ENCODE data around the gene LIX1.
"Not testable (repeated sequence)": the region's sequence is repeated elsewhere in the genome, so short reads cannot be mapped to it uniquely, and the experiment has no call there.

The LIX1 gene

DNA sequence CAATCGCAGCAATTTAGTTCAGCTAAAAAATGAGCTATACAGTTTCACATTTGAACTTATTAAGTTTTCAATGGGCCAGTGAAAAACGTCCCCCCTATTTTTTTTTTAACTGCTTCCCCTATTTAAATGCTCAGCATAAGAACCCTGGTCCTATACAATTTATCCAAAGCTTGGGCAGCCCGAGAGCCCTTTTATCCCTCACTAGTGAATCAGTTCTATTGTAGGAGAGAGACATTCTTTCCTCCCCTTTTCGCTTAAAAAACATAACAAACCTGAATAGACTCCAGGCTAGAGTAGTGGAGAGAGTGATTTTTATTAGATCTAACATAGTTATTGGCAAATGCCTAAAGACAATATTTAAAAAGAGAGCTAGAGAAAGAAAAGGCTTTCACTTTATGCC is 1.4 kb downstream of the LIX1 start:
- no peak for DNase-seq

DNA sequence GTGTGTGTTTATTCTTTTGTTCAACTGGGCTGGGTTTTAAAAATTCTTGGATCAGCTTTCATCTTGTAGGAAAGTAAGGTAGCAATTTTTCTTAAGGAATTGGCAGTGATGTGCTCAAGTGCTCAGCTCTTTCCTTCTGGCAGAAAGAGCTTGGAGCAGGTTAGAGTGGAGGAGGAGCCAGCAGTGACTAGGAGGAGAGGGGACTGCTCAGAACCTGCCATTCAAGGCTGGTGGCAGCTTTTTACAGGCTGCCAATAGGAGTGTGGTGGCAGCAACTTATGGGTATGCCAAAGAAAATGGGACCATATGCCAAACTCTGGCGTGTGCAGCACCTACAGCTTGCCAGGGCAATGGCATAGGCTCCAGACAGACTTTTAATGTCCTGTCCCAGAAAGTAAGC is 2.2 kb downstream of the LIX1 start:
- DNase-seq = not testable (repeated sequence)

DNA sequence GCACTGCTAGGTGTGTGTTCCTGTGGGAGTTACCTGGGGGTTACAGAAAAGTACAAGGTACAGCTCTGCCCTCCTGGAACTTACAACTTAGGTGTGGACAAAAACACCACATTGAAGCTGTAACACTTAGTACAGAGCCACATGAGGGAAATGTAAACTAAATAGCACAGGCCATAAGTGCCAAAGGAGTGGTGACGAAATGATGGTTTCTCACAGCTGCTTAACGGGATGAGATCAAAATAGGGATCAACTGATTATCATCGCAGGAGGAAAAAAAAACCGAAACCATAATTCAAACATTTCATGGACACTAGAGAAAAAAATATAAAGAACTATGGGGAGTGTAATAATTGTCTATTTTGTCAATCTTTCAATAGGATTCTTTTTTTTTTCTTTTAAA is 5.9 kb downstream of the LIX1 start:
- no peak for DNase-seq

DNA sequence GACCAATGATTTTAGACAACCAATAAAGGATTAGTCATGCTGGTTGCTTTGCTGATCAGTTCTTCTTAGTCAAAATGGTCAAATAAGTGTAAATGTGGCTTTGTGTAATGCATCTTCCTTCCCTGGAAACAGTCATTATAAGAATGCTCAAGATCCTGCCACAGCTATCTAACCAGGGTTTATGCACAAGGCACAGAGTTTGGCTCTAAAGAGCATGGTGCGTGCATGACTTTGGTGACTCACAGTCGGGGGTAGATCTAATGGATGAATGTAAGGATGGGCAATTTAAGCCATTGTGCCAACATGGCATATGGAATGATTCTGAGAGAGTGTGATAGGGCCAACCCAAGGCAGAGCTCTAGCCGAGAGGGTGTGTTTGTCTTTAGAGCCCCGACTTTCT is 6.5 kb downstream of the LIX1 start:
- DNase-seq = no peak

DNA sequence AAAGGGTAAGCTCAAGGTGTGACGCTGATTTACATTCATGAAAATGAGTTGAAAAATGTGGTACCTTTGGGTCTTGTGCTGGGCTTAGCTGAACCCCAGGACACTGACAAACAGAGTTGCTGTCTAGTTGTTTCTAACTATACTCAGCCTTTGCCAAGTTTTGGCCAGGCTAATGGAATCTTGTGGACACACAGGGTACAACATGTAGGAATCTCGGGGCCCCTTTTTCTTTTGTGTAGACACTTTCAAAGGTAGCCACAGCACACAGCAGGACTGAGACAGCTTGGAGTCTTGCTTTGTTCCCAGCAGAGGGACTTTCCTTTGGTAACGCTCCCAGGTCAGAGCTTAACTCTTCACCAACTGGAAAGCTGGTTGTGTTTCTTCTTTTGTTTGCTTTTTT is 7.8 kb downstream of the LIX1 start:
- no peak for DNase-seq

DNA sequence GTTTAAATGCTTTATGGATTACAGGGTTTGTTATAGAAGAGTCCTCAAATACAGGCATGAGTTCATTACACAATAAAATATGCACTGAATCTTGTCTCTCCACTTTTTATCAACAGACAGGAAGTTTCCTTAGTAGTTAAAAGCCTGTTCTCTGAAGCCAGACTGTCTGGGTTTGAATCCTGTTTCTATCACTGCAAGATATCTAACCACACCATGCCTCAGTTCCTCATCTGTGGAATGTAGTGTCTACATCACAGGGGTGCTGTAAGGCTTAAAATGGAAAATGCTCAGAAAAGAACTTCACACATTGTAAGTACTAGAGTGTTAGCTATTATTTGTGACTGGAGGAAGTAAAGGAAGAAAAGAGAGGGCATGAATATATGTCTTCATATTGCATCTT is 9.3 kb downstream of the LIX1 start:
- DNase-seq = no peak

DNA sequence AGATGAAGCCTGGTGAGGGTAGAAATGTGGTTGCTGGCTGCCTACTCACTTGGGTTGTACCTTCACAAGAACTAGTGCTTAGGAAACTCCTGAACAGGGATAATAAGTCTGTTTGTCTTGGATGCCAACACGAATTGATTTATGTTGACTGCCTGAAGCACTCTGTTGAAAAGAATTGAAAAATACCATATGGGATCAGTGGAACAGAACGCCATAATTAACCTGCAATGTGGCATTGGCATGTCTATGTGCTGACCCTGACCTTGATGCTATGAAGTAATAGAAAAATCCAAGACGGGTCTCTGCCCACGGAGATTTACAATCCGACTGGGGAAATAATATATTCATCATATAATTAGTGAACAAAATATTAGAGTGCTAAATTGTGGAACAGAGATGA is 10.5 kb downstream of the LIX1 start:
- DNase-seq = no peak

DNA sequence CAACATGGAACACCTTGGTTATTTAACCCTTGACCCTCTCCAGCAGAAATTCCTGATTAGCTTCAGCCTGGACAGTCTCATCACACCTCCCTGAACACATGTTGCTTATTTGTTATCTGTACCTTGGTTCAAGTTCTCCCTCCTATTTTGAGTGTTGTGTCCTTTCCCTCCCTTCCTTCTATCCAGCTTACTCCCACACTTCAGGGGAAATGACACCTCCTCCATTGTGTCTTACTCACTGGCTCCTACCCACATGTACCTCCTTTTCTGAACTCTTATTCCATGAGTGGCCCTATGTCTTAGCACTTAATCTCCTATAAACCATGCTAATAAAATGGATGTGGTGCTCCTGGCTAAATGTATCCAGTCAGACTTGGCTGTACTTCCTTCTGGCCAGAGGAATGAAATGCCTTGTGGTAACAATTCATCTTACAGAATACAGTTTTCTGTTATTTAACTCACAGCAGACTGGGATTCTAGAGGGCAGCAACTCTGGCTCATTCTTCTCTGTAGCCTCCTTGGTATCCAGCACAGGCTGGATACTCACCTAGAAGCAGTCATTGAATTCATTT is 11.2 kb downstream of the LIX1 start:
- no peak for DNase-seq

DNA sequence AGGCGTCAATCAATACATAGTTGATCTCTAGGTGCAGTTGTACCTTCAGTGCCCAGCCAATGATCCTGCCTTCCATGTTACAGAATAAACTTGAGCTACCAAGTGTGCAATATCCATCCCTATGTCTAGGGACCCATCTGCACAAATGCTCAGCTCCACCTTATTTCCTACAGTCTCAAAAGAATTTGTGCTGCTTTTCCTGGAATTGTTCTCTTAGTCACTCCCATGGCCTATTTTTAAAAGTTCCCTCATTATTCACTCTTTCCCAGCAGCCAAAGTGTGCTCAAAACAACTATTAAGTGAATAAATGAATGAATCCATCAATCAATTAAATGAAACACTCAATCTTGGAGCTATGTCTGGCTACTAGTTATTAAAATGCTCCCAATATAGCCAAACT is 14.7 kb downstream of the LIX1 start:
- no peak for DNase-seq

DNA sequence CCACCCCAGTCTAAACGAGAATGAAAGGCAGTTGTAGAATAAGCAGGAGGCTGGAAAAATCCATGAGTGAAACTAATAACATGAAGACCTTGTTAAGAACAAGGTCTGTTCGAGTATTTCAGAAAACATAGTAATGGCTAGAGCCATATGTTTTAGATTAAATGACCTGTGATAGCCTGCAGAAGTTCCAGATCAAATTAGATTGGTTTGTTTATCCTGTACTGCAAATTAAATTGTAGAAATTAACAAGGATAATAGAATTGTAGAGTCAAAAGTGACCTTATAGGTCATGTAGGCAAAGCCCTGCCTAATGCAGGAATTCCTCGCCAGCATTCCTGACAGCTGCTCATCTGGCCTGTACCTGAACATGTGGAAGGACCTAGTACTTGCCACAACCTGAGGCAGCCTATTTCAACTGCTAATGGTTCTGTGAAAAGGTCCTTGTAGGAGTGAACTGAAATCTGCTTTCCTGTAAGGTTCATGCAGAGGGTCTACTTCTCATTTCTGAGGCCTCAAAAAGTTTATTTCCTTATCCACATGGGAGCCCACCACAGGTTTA is 17.2 kb downstream of the LIX1 start:
- no peak for DNase-seq

DNA sequence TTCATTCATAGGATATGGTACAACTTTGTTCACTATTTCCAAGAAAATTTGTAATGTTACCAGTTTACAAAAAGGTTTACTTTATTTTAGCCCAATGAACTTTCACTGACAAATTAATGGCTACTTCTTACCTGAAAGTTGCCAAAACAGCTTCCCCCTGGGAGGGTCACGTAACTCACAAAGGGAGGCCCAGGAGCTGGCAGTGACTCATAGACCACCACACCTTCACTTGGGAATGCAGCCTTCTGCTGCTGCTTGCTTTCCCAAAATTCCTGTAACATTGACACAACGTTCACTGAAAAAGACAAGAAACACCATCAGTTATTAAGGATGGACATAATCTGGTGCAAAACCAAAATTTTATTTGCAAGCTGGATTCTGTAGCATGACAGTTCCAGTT is 18.1 kb downstream of the LIX1 start:
- DNase-seq = no peak

DNA sequence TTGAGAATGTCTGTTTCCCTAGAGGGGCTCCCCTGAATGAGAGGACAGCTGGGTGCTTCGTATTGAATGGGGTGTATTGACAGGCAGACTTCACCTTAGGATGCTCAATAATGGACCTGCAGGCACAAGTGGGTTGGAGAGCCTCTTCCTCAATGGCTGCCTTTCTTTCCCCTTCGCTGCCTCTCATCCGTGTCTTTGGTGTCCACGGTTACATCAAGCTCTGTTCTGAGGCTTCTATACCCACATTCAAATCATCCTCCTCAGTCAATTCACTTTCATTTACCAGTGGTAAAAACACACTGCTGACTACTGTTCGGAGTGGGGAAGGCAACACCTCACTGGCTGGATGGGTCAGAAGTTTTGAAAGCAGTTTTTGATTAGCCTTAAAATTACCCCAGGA is 20.6 kb downstream of the LIX1 start:
- no peak for DNase-seq

DNA sequence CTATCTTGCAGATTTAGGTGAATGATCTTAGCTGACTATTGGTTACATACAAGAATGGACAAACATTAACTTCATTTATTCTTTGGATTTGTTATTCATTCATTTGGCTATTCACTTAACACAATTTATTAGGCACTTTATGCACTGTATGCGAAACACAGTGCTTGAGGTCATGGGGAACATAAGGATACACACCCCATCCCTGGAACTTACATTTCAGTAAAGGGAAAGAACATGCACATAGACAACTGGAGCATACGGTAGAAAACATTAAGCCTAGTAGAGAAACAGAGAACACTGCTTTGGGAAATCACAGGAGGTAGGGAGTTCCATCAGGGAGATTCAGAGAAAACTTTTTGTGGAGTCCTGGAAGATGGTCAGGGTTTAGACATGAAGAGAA is 22.2 kb downstream of the LIX1 start:
- no peak for DNase-seq

DNA sequence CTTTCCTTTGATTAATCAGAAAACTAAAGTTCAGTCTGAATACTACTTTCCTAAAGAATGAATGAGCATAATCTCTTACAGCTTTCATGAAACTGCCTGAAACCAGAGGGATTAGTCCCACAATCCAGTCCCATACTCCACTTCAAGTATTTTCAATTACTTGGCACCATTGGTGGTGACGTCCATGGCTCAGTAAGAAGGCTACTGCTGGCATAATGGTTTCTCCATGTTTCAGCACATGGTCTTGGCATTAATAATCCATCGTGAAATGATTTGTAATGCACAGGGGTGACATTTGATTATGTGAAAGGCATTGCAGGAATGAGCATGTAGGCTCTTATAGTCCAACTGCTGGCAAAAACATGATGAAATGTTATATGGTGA is 23.4 kb downstream of the LIX1 start:
- no peak for DNase-seq

DNA sequence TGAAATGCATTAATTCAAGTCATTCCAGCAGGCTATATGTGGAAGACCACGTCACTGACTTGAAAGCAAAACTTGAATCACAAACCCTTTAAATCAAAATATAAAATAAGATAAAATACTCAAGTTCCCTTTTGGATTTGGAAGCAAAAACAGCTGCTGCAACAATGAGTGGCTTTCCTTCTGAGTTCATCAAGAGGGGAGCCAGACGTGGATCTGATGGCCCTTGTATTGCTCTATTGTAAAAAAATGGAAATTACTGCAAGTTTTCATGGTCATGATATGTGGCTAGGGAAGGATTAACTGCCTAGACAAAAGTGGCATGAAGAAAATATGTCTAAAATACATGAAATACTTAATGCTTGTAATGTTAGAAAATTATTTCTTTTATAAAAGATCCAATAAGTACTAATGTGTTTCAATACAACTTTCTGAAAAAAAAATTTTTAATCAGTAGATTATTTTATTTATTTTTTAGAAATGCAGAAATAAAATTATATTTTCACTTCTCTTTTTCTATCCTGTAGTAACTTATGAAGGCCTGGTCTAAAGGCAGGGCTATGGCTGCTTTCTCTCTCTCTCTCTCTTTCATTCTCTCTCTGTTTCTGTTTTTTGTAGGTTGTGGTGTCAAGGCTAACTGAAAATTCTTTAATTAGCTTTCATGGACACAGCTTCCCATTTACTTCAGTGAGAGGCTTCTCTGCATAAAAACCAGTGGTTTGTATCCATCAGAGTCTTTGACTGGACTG is 24.0 kb downstream of the LIX1 start:
- DNase-seq = no peak

DNA sequence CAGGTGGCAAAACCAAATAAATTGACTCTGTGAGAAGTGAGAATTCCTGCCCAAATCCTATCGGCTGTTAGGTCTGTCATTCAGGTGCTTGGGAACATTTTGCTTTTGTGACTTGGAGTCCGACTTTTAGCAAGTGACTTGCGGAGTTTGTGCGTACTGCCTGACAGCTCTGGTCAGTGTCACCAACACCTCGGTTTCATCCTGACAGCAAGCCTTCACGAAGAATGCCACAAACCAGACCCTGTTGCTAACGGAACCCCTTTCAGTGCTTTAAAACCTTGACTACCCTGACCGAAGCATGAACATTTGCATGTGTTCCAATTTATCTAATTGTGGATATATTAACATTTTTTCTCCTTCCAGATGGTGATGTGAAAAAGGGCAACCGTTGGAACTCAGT is 26.5 kb downstream of the LIX1 start:
- no peak for DNase-seq

DNA sequence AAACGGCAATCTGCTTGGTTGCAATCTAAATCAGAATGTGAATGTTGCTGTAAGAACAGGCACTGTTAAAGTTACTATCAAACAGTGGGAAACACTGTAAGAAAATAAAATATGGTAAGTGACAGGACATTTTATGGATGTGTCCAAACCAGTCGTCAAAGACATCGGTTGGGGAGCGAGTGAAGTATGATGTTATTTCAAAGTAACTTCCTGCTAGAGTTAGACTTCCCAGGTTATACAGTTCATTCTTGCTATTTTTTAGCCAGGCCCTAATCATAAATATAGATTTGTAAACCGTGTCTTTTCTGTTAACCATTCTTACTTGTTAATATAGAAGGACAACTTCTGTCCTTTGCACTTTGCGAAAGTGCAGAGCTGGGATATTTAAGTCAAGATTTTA is 30.2 kb downstream of the LIX1 start:
- no peak for DNase-seq

DNA sequence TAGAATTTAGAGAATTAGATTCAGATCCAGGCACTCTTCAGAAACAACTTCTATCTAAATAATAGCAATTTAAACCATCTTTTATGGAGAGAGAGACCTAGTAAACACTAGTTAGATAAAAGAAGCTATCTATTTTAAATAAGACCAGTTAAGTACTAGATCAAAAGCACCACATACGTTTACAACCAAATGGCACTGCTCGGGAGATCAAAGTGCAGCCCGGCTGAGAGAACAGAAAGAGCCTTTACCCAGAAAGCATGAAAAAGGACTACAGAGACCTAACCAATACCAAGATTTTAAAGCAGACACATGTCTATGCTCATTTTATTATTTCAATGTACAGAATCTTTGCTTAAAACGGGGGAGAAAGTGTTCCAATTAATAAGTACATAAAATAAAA is 30.8 kb downstream of the LIX1 start:
- DNase-seq = no peak

DNA sequence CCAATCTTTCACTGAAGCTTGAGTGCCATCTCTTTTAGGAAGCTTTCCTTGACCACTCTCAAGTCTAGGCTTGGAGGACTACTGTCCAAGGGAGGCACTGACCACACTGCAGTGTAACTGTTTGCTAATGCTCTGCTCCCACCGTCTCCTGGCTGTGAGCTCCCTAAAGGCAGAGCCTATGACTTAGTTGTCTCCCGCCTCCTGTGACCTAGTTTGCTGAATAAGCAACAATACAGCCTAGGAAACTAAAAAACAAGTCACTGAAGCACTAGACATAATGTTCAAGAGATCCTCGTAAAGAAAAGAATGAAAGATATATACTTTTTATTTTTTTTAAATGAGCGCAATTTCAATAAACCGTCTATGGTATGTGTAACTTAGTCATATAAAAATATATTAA is 31.4 kb downstream of the LIX1 start:
- no peak for DNase-seq

DNA sequence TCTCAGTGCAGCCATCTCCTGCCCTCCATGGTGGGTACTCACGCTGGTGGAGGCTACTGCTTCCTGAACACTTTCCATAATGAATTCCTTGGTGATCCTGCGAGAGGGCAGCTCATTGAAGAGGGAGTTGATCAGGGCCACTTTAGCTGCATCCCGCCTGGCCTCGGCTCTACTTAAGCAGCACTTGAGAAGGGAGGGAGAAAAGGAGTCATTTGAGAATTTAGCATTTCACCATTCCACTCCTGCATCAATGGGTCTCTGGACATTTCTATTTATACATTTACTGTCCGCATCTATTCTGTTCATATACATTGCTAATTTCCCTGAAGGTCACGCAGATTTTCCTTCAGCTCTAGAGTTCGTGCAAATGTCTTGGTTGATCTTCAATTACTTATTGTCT is 35.1 kb downstream of the LIX1 start:
- DNase-seq = no peak

DNA sequence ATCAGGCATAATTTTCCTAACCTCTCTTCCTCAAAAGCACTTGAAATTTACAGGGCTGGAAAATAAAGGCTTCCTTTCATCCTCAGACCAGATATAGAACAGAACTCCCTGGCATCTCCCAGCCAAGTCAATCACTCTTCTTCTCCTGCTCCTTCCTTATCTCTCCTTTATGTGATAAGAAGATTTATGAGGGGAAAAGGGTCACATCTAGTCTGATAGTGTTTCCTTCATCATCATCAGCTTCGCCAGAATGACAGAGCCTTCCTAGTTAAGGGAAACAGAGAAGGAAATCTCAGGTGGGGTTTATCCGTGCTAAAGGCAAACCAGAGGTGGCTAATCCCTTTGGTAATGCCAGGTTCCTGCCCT is 36.2 kb downstream of the LIX1 start:
- DNase-seq = no peak

DNA sequence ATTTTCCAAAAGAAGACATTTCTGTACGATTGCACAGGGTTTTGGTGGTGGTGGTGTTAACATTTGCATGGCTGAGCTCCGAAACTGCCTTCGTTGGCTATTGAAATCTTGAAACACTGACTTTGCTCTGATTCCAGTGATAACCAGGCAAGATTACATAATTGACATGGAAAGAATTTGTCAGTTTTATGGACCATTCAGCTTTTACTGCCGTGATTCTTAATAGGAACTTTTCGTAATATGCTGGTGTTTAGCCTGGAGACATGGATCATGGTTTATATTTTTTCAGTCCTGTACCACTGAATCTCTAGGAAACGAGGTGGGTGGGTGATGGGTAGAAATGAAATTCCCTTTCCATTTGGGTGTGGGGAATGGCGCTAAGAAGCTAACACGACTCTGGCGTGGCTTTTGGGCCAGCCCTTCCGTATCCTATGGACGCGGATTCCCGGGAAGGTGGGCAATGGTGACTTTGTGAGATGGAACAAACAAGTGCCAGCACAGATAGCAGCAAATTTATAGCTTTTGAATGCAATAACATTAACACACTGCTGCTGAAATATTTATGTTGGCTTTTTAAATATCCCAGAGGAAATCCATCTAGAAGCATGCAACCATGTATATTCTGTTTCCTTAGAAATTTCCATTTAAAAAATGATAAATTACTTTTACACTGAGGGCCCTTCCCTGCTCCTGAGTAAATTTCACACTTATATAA is 36.8 kb downstream of the LIX1 start:
- DNase-seq = no peak

DNA sequence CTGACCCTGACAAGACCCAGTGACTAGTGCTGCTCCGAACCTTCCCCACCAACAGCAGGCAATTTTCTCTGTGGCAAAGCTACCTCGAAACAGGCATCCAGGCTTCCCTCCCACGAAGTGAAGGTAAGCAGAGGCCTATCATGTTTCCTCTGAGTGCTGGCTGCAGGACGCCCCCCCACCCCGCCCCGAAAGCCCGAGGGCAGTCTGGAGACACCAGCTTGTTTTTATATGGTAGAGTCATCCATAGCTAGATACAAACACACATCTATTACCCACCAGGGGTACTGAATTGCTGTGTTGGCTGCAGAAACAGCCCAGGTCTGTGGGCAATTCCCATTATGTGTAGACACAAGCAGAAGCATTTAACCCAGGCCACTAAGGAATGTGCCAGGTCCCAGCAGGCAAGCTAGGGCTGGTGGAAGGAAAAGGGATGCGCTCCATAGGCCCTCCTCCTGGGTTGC is 40.4 kb downstream of the LIX1 start:
- DNase-seq = no peak

DNA sequence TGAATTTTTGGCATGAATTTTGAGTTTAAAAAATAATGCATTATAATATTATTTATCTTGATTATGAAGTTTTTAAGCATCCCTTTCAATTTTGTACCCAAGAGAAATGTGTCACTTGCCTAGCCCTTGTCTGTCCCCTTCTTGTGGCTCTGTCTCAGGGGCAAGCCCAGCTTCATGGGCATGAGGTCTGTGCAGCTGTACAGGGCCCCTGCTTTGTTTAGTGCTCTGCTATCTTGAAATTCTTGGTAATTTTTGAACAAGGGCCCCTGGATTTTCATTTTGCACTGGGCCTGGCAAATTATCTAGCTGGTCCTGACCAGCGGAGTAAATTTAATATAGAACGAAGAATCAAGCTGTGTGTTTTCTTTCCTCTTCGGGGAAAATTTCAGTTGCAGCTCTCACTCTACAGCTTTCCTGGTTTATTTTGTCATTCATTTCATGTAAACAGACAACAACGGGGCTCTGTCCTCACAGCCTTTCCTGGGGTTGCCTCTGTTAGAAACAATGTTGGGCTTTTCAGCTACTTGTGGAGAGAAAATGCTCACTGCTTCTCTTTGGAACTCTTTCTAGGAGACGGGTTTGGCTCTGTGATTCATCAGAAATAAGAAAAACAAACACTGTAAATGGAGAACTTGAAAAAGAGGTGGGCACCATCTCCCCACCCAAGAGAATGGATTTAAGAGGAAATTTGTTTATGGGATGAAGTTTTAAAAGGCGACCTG is 41.1 kb downstream of the LIX1 start:
- DNase-seq = no peak
